Heart left ventricle (tissue), 16 donors: ENCODE results near the gene ASH1L. TPM values are rescaled to one million over a fixed set of nuclear protein-coding genes. Genes with fewer than 3 reads are reported as not detected.

Source experiments
- ATAC-seq, 4 donors: fragments of 200-7000 bp; cut with Tn5 transposase; one replicate each; pipeline ENCODE4 v1.9.1; 2020 to 2022; ENCODE audit warnings: moderate library complexity in 4 of 4, mild to moderate bottlenecking in 3 of 4, moderate number of reproducible peaks in 1 of 4
- DNase-seq, 5 donors: peaks; one replicate each; pipeline ENCODE4 v3.0.0-alpha.2; 2020
- H3K27ac ChIP-seq, 12 donors: fragments of 200-600 bp; sonication (generic) in 4 of 12; one replicate each; pipeline versions ENCODE4 v1.5.0 to v1.8.0; 2016 to 2022; ENCODE audit warnings: mild to moderate bottlenecking in 2 of 12
- H3K27me3 ChIP-seq, 9 donors: fragments of 200-600 bp; sonication (generic) in 2 of 9; one replicate each; pipeline versions ENCODE4 v1.5.1 to v1.8.0; 2016 to 2022; ENCODE audit warnings: mild to moderate bottlenecking in 3 of 9
- H3K36me3 ChIP-seq, 9 donors: fragments of 200-600 bp; sonication (generic) in 2 of 9; one replicate each; pipeline versions ENCODE4 v1.5.0 to v1.8.0; 2018 to 2022; ENCODE audit warnings: mild to moderate bottlenecking in 2 of 9
- H3K4me1 ChIP-seq, 12 donors: fragments of 200-600 bp; sonication (generic) in 4 of 12; one replicate each; pipeline versions ENCODE4 v1.5.0 to v1.8.0; 2016 to 2022; ENCODE audit warnings: mild to moderate bottlenecking in 3 of 12
- H3K4me3 ChIP-seq, 12 donors: fragments of 200-600 bp; sonication (generic) in 4 of 12; one replicate each; pipeline versions ENCODE4 v1.5.0 to v1.8.0; 2017 to 2022; ENCODE audit warnings: mild to moderate bottlenecking in 9 of 12, moderate library complexity in 4 of 12
- H3K9me3 ChIP-seq, 12 donors: fragments of 200-600 bp; sonication (generic) in 4 of 12; one replicate each; pipeline versions ENCODE4 v1.5.0 to v1.8.0; 2016 to 2022; ENCODE audit warnings: mild to moderate bottlenecking in 1 of 12
- CTCF ChIP-seq, 12 donors: fragments of 200-600 bp; sonication (generic) in 4 of 12; IDR thresholded peaks; one replicate each; pipeline versions ENCODE4 v1.5.0 to v1.8.0; 2018 to 2022; ENCODE audit warnings: antibody characterized with exemption in 12 of 12, mild to moderate bottlenecking in 5 of 12
- POLR2A ChIP-seq, 2 donors: fragments of 450-650 bp; IDR thresholded peaks; one replicate each; pipeline ENCODE4 v1.6.1; 2017; ENCODE audit warnings: antibody characterized with exemption in 2 of 2, mild to moderate bottlenecking in 2 of 2, moderate library complexity in 2 of 2
- WGBS, 4 donors: extraction: QIAGEN DNeasy Blood & Tissue Kit in 2 of 4; methylation state at CpG; one replicate each; pipeline versions ENCODE4 v1.1.5 to v1.1.7; 2013 to 2018; 5-methylcytosine and 5-hydroxymethylcytosine counted together
- intact Hi-C, 10 donors: fragments of 100-400 bp; cut with DNase I; formaldehyde crosslinking; loops; one replicate each; pipeline versions ENCODE4 v1.11.1 to v1.14.2; 2022
- polyA plus RNA-seq, 2 donors: library from polyadenylated mRNA; stranded (reverse); fragments of 200-250 nt; gene quantifications; one replicate each; pipeline ENCODE4 v1.2.3, GENCODE V29; 2013
- total RNA-seq, 9 donors: library from RNA; depleted of rRNA in 2 of 9; stranded (reverse); fragments of >200 nt in 2 of 9; fragmentation: NEBNext Ultra II Directional in 3 of 9; extraction: Animal tissue kit (Norgen Biotek cat#: 25700) in 3 of 9; gene quantifications; one replicate each; pipeline versions ENCODE4 v1.1.0 to v1.2.4, GENCODE V29; 2016 to 2023
- donor health status: ischemic (EF 13 %, LVEDD 7.1; RV severe dilation, severe dysfunction).
- donor health status: healthy with polysubstance abuse.
- donor health status: DM: no; HTN: yes; CAD: no.
- donor health status: DM: no; HTN: no; CAD: no.
- donor health status: ischemic (EF 25% LVEDD 6.9; RV normal size, moderate dysfunction).
- donor health status: ischemic (EF 25% LVEDD 5.7; RV mildly dilated, moderate dysfunction).
- donor health status: healthy.
- donor health status: DM: yes; HTN: yes; CAD: no.
- donor health status: ischemic (EF 35%, LVEDD 5.7; RV mildly dilated, moderate dysfunction).
- donor health status: nonischemic (EF 11% LVEDD 7.7; RV severe dilation, severe dysfunction).
- donor health status: DM: yes; HTN: yes; CAD: no.
- donor health status: PGD.
- donor health status: ischemic (EF 29% LVEDD 5.4; RV normal size, mild dysfunction).
- donor health status: nonischemic (EF 23%, LVEDD 6.1; RV moderate dilation, normal function).

The ASH1L gene
- total and polyA plus RNA-seq, 11 donors = 9.3 to 56.0 (median 43.7) TPM

GRCh38 chr1:155553349-155553748 lies 9.3 kb downstream of the ASH1L start:
- H3K4me1 ChIP-seq = peaks cover 0 to 43% (median 21%) of the 10 kb centered on the region in 12 donors
- ATAC-seq = no peak

GRCh38 chr1:155548706-155549105 lies 13.9 kb downstream of the ASH1L start:
- 59 to 77% (median 71%) methylated on average over 2 of the region's 2 CpGs for WGBS, 4 donors
- H3K27me3 ChIP-seq = no peaks in the 10 kb centered on the region
- TF ChIP-seq CTCF (IDR thresholded peaks at IDR 0.05) = no peak
- no peak for TF ChIP-seq POLR2A (IDR thresholded peaks at IDR 0.05)
- no peak for DNase-seq
- no peak overlapping the region for H3K4me3 ChIP-seq
- H3K36me3 ChIP-seq = peaks cover 0 to 8% (median 0%) of the 10 kb centered on the region in 9 donors
- intact Hi-C loops = no loop called here
- peaks cover 0 to 31% (median 20%) of the 10 kb centered on the region in 12 donors for H3K4me1 ChIP-seq
- H3K9me3 ChIP-seq = no peaks in the 10 kb centered on the region
- no peak for ATAC-seq
- no peak overlapping the region for H3K27ac ChIP-seq

More at GRCh38 chr1:155553349-155553748, 9.3 kb downstream of the ASH1L start:
- Histone ChIP-seq H3K27me3 (no peaks in the 10 kb centered on the region), H3K27ac (no peak overlapping the region), H3K9me3 (no peaks in the 10 kb centered on the region), H3K4me3 (no peak overlapping the region), H3K36me3 (peaks cover 0 to 22% (median 8%) of the 10 kb centered on the region in 9 donors)
- TF ChIP-seq CTCF (IDR thresholded peaks at IDR 0.05) = no peak
- TF ChIP-seq POLR2A (IDR thresholded peaks at IDR 0.05) = no peak
- no peak for DNase-seq
- intact Hi-C loops = no loop called here
- 44 to 56% (median 48%) methylated on average over 5 of the region's 5 CpGs for WGBS, 4 donors

- intact Hi-C loops = no loop called here
These were observed 22.4 kb downstream of the ASH1L start for GRCh38 chr1:155540000-155540874.

More at GRCh38 chr1:155540000-155540874, 22.4 kb downstream of the ASH1L start:
- H3K27me3 ChIP-seq = no peaks in the 10 kb centered on the region
- WGBS, 4 donors = 83 to 86% (median 83%) methylated on average over 4 of the region's 4 CpGs
- DNase-seq (no peak), ATAC-seq (no peak)
- peaks cover 5 to 79% (median 48%) of the 10 kb centered on the region in 12 donors for H3K4me1 ChIP-seq
- peaks cover 0 to 4% (median 0%) of the 10 kb centered on the region in 9 donors for H3K36me3 ChIP-seq
- no peak overlapping the region for H3K4me3 ChIP-seq
- H3K9me3 ChIP-seq = no peaks in the 10 kb centered on the region
- H3K27ac ChIP-seq = no peak overlapping the region
- TF ChIP-seq POLR2A (IDR thresholded peaks at IDR 0.05) (no peak), CTCF (IDR thresholded peaks at IDR 0.05) (no peak)
